ENCODE data around the gene CPT1C. TPM values are rescaled to one million over a fixed set of nuclear protein-coding genes. Genes with fewer than 3 reads are reported as not detected.

CPT1C gene
- total and polyA plus RNA-seq, 2 of the 4 experiments (the other 2 are of a cell fraction): 14.2 to 56.1 TPM

GRCh38 chr19:49682274-49682673 is 8.6 kb upstream of the CPT1C start:
- CTCF ChIA-PET: no interaction called here

More at GRCh38 chr19:49682274-49682673, 8.6 kb upstream of the CPT1C start:
- intact Hi-C loops (cut with micrococcal nuclease) (loop anchor here (5.0 kb wide), 1 partner anchor 110 kb away; no protein-coding TSS in a partner anchor), in situ Hi-C loops (cut with MboI; ENCODE audit: low sequenced_read_pairs) (loop anchor here (10.0 kb wide), 1 partner anchor 173 kb away; the partner anchor contains the start of gene PTOV1), dilution Hi-C loops (cut with HindIII; ENCODE audit: low sequenced_read_pairs, unreplicated experiment) (no loop called here)
- no peak overlapping the region for H3K18ac ChIP-seq (ENCODE audit: low read depth, low read length)
- no peak overlapping the region for H3K4me2 ChIP-seq (ENCODE audit: low read depth, low read length)
- no peak overlapping the region for H2AFZ ChIP-seq (replicated peaks; ENCODE audit: low read length, poor library complexity)
- no peak overlapping the region for H2AK9ac ChIP-seq (replicated peaks; ENCODE audit: low read depth, low read length, poor library complexity)
- no peak overlapping the region for H2BK15ac ChIP-seq (ENCODE audit: low read depth, low read length)
- peaks cover 3% of the 10 kb centered on the region; the same call in 1 of the 2 replicates for H3K9me1 ChIP-seq (ENCODE audit: insufficient read depth, low read length)
- no peak overlapping the region for H3K9ac ChIP-seq (ENCODE audit: low read depth, low read length)
- H3K4ac ChIP-seq (ENCODE audit: low read depth, low read length): no peak overlapping the region
- POLR2A ChIA-PET (ENCODE audit: unreplicated experiment): no interaction called here
- H4K91ac ChIP-seq (ENCODE audit: insufficient read depth, low read depth, low read length): no peak overlapping the region
- H2BK120ac ChIP-seq (ENCODE audit: low read depth, low read length): no peak overlapping the region
- 100% methylated on average over 1 of the region's 8 CpGs; no CpG with 5 or more reads in 1 of the 2 experiments for WGBS, 2 experiments (ENCODE audit: extremely low coverage in 2 of 2, insufficient read length in 1 of 2)
- no peak overlapping the region for H3K4me3 ChIP-seq (ENCODE audit: insufficient read depth, low read depth, low read length)
- H2AK5ac ChIP-seq (ENCODE audit: low read depth, low read length): no peak overlapping the region
- H3K36me3 ChIP-seq (ENCODE audit: control insufficient read depth, insufficient read depth, low read length): peaks cover 41% of the 10 kb centered on the region
- no peaks in the 10 kb centered on the region for H3K9me3 ChIP-seq (ENCODE audit: control insufficient read depth, insufficient read depth, low read length)
- H4K8ac ChIP-seq (ENCODE audit: low read depth in 2 of 2, low read length in 2 of 2): no peak overlapping the region
- TF ChIP-seq MAZ (IDR thresholded peaks at IDR 0.05; ENCODE audit: borderline replicate concordance, low read depth, low read length): no peak
- TF ChIP-seq RCOR1 (IDR thresholded peaks at IDR 0.05; ENCODE audit: insufficient replicate concordance, low read length): no peak
- TF ChIP-seq CTCF (conservative IDR thresholded peaks at IDR 0.05; ENCODE audit: low read depth, low read length): no peak
- TF ChIP-seq MXI1 (IDR thresholded peaks at IDR 0.05; ENCODE audit: borderline replicate concordance, low read depth, low read length): no peak
- no peak for TF ChIP-seq SMC3 (IDR thresholded peaks at IDR 0.05; ENCODE audit: low read depth, low read length)
- TF ChIP-seq ELK1 (IDR thresholded peaks at IDR 0.05; ENCODE audit: borderline replicate concordance, low read depth, low read length): no peak
- no peak for TF ChIP-seq FOS (IDR thresholded peaks at IDR 0.05; ENCODE audit: low read depth, low read length)
- TF ChIP-seq USF2 (IDR thresholded peaks at IDR 0.05; ENCODE audit: low read depth, low read length): no peak
- TF ChIP-seq CEBPB (IDR thresholded peaks at IDR 0.05; ENCODE audit: low read depth, low read length): no peak
- TF ChIP-seq RFX5 (IDR thresholded peaks at IDR 0.05; ENCODE audit: low read depth, low read length): no peak
- no peak for DNase-seq
- ATAC-seq (ENCODE audit: low read depth): no peak
- no peak overlapping the region for H3K56ac ChIP-seq (ENCODE audit: extremely low read depth, insufficient read depth, low read length)
- H2BK20ac ChIP-seq (ENCODE audit: low read depth, low read length): no peak overlapping the region
- no TSS peak for BruUV-seq (replicated peaks)
- H3K23ac ChIP-seq (ENCODE audit: low read depth, low read length): no peak overlapping the region
- H3K27ac ChIP-seq (ENCODE audit: insufficient read depth, low read length): no peak overlapping the region
- no peak overlapping the region for H4K5ac ChIP-seq (ENCODE audit: low read depth, low read length)
- no peak overlapping the region for H3K14ac ChIP-seq (replicated peaks; ENCODE audit: low read depth, low read length)
- H4K20me1 ChIP-seq (ENCODE audit: insufficient read depth, low read length): peaks cover 59% of the 10 kb centered on the region
- H3K79me1 ChIP-seq (ENCODE audit: low read depth in 1 of 2, low read length in 2 of 2): peaks cover 19 to 70% of the 10 kb centered on the region in 2 experiments
- no peak overlapping the region for H2BK5ac ChIP-seq (ENCODE audit: low read depth, low read length, poor library complexity, severe bottlenecking)
- peaks cover 13% of the 10 kb centered on the region for H3K4me1 ChIP-seq (ENCODE audit: control insufficient read depth, insufficient read depth, low read length)
- H3K27me3 ChIP-seq (ENCODE audit: control insufficient read depth, insufficient read depth, low read length): no peaks in the 10 kb centered on the region
